Stimulated activated CD8-positive, alpha-beta memory T cell treated with anti-CD3 and anti-CD28 coated beads, Interleukin-7, amount 100 ng/mL, for 24 hours (primary cell): ENCODE results near the gene PRR36.
"Not testable (repeated sequence)": the region's sequence is repeated elsewhere in the genome, so short reads cannot be mapped to it uniquely, and the experiment has no call there.

Source experiments
- DNase-seq: peaks from one replicate; pipeline ENCODE4 v3.0.0-alpha.2; 2020; ENCODE audit warnings: low read depth

The PRR36 gene

DNA sequence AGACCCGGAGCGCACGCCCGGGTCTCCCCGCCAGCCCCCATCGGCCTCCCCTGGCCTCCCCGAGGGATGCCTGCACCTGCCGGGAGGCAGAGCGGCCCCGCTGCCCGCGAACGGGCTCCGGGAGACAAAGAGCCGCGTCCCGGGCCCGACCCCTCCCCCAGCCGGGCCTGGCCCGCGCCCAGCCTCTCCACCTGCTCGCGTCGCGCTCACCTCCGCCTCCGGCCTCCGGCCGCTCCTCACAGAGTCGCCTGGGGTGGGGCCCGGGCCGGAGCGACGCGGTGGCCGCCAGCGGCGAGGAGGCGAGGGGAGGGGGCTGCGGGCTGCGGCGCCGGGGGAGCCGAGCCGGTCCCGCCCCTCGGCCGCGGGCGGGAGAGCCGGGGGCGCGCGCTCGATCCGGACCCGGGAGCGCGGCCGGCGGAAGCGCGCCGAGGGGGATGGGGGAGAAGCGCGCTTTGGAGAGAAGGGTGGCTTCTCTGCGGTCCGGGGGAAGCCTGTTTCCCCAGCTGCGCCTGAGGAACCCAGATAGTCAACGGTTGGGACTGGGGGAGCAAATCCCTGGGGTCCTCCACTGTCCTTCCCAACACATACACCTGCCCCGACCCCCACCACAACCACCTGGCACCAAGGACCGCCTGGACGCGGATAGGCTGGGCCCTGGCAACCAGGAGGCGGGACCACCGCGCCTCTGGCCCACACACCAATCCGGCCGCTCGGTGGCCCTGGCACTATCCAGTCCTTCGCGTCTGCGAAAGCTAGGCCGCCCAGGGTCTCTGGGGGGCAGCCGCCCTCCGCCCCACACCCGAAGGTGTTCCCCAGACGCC lies at the start of gene PRR36:
PRR36 (minus strand) TSS at position 315 of the 821 bp plus-strand sequence. CDS start 701 bp downstream, outside the sequence.
- no peak for DNase-seq

DNA sequence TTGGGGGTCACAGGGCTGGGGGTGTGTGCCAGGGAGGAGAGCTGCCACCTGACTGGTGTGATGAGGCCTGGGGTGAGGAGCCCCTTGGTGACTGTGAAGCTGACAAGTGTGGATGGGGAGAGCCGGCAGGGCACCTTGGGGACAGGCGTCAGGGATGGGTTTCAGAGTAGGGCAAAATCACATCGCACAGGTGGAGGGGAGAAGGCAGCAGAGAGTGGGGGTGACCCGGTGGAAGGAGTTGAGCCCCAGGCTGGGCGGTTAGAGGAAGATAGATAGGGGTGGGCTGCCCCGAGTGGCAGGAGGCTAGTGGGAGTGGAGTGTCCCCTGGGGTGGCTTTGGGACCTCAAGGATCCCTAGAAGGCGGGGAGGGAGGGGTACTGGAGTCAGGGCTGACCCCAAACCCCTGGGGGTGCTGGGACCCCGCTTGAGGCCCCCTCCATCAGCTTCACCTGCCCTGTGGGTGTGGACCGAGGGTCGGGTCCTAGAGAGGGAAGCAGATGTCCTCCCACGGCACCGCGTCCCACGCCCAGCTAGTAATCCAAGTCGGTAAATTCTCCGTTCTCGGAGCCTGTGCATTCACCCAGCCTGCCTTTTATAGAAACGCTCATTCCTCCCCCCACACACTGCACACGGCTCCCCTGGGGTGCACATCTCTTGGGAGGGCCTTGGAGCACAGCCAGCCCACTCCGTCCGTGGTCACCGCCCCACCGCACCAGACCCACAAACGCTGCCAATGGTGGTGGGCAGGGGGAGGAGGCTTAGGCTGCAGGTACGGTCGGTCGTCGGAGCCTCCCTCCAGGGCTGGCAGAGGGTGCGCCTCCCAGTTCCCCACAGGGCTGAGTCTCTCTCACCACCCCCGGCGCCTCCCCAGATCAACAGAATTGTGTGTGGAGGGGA lies 49.4 kb upstream of the PRR36 start:
- DNase-seq: no peak

DNA sequence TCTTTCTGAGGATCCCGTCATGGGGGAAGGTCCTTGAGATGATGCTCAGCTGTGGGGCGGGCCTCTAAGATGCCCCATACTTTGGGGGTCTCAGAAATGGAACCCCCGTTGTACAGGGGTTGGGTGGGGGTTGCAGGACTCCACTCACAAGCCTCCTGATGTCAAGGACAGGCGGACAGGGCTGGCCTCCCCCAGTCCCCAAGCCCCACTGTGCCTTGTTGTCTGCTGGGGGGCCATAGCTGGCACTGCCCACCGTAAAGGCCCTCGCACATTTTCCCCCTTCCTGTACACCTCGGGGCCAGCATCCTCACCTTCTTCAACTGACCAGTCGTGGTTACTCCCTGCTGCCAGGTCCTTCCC lies 48.6 kb upstream of the PRR36 start:
- DNase-seq: no peak

- no peak for DNase-seq
Observed at GRCh38 chr19:7921967-7922835, 48.0 kb upstream of the PRR36 start.

DNA sequence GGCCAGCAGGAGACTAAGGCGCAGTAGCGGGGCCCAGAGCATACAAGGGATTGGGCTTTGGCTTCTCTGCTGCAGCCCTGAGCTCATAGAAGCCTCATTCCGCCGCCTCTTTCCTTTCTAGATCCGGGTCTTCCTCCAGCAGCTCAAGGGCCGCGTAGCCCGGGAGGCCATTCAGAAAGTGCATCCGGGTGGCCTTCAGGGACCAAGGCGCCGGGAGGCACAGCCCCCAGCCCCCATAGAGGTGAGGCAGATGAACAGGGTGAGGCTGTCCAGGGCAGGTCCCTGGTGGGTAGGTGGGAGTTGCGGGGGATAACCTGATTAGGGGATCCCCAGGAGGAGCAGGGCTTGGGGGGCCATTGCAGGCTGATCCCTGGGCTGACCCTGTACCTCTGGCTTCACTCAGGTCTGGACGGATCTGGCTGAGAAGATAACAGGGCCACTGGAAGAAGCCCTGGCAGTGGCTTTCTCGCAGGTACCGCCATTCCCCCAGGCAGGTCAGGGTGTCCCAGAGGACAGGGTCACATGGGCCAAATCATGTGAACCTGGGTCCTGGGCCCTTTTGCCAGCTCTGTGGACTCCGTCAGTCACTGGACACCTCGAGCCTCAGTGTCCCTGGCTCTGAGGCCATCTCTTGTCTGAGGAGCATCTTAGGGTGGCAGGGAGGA lies 47.2 kb upstream of the PRR36 start:
- no peak for DNase-seq

- DNase-seq: peak; percentile 100
Observed at GRCh38 chr19:7920519-7921301, 46.5 kb upstream of the PRR36 start.

GRCh38 chr19:7919610-7920518 lies 45.7 kb upstream of the PRR36 start, which contains the start of gene SNAPC2:
TSS of gene SNAPC2 (plus strand) at chr19:7920338. CDS start at chr19:7920367, 29 bp downstream.
- DNase-seq: peak; percentile 91

GRCh38 chr19:7918615-7919421 lies 44.6 kb upstream of the PRR36 start:
- DNase-seq: no peak

- not testable (repeated sequence) for DNase-seq
Observed at GRCh38 chr19:7918062-7918614, 43.9 kb upstream of the PRR36 start.

- DNase-seq: peak; percentile 35
Observed at GRCh38 chr19:7917267-7918061, 43.3 kb upstream of the PRR36 start.

DNA sequence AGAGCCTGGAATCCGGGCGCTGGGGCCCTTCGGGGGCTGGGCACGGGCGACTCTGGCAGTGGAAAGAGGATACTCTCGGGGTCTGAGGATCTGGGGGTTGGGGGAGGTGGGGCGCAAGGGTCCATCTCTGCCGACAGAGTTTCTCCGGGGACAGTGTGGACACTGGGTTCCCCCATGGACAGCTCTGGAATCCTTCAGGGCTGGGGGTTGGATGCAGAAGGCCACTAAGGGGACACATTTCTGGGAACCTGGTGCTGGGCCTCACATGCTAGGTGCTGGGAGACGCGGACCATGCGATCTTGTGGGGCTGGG lies 42.7 kb upstream of the PRR36 start:
- no peak for DNase-seq

- no peak for DNase-seq
Observed at GRCh38 chr19:7916103-7916954, 42.1 kb upstream of the PRR36 start.

DNA sequence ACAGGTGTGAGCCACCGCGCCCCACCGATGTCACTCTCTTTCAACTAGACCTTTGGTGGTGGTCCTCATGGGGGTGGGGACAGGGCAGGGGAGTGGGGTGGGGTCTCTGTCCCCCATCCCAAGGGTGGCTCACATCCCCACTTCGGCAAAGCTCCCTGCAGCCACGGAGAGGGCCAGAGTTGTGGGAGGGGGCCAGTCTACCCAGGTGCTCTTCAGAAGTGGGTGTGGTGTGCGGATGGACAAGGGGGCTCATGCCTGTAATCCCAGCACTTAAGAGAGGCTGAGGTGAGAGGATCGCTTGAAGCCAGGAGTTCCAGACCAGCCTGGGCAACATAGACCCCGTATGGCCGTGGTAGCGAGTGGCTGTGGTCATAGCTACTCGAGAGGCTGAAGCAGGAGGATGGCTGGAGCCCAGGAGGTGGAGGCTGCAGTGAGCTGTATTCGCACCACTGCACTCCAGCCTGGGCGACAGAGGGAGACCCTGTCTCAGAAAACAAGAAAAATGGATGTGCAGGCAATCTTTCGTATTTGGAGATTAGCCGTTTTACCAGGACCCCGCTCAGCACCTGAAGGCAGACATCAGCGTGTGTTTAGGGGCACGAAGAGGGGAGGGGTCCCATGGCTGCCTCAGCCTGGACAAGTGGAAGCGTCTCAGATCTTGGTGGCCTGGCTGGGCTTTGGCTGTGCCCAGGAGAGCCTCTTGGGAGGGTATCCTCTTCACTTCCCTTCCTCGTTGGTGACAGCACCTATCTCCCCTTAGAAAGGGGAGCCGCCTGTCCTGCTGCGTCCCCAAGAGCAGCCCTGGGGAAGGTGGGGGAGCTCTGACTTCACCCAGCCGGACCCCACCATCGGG lies 41.3 kb upstream of the PRR36 start:
- DNase-seq: no peak

DNA sequence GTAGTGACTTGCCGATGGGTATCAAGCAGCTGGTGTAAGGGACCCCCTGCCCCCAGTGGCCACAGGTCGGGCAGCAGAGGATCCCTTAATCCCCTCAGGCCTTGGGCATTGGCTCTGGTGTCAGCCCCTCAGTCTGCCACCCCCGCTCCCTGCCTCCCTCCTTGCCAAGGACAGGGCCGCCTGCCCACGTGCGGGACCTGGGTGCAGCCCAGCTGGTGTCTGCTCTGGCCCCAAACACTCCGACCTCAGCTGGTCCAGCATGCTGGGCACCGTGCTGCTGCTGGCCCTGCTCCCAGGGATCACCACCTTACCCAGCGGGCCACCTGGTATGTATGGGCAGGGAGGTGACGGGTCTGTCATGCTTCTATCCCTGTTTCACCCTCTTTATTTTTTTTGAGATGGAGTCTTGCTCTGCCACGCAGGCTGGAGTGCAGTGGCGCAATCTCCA lies 40.4 kb upstream of the PRR36 start, which contains the start of gene TGFBR3L:
TGFBR3L (plus strand) TSS at position 233 of the 448 bp plus-strand sequence.
- DNase-seq: no peak

DNA sequence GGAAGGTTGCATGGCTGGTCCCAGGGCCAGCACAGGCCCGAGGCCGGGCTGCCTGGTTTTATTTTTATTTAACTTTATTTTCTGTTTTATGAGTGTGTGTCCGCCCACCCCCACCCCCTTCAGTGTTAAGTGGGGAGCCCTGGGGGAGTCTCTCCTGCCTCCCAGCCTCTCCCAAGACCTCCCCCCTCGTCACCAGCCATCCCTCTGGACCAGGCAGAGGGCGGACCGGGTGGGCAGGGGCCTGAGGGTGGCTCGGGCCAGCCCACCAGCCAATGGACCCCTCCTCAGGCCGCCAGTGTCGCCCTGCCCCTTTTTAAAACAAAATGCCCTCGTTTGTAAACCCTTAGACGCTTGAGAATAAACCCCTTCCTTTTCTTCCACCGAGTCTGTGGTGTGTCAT lies 39.9 kb upstream of the PRR36 start:
- no peak for DNase-seq

DNA sequence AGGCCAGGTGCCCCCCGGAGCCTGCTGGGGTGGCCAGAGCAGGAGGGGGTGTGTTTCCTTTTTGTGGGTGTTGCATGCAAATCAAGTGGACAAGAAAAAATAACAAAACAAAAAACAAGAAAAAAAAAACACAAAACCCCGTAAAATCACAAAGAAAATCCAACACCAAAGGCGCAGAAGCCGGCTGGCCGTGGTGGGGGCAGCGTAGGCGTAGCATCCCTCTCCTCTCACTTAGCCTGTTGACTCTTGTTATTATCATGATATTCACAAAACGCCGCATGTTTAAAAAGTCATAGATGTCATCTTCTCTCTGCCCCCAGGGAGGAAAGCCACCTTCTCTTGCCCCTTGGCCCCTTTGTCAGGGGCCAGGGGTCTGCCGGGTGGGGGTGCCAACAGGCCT lies 39.5 kb upstream of the PRR36 start:
- DNase-seq: no peak
